ENCODE results near the gene LGALS16.
"Not testable (repeated sequence)": the region's sequence is repeated elsewhere in the genome, so short reads cannot be mapped to it uniquely, and the experiment has no call there.

LGALS16 gene, protein sequence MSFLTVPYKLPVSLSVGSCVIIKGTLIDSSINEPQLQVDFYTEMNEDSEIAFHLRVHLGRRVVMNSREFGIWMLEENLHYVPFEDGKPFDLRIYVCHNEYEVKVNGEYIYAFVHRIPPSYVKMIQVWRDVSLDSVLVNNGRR

DNA sequence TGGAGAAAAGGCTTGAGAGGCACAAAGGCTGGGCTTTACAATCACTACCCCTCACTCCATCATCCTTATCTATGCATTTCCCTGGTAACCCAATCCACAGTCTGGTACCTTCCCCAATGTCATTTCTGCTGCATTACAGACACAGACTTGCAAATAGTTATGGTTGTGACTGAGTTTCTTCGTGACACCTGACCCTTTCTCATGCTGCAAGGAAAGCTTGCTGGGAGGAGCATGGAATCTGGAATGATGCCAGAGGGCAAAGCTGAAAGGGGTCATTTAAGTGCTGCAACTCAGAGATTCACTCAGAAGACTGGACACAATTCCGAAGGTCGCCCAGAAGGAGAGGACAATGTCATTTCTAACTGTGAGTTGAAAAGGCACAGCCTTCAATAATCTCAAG lies at the start of gene LGALS16:
TSS of gene LGALS16 (plus strand) at position 301 of the 400 bp plus-strand sequence. CDS start at position 350, 49 bp downstream.
- DNase-seq (ENCODE audit: low spot score) = no peak

GRCh38 chr19:39607021-39607420 lies 48.7 kb upstream of the LGALS16 start:
- no peak for DNase-seq (ENCODE audit: low spot score)

DNA sequence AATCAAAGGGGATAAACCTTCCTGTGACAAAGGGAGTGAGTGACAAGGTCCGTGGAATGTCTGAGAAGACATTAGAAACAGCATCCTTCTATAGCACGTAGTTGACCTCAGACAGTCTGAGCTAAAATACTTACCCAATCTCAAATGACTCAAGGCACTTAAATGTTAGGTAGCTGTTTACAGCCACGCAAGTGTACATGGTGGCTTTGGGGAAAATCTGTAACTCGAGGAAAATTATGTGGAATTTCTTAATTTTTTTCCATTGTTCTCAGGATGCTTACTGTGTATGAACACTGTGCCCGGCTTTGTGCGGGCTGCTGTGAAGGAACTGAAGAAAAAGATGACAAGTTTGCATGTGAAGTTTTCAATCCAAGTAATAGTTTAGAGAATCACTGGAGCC lies 48.2 kb upstream of the LGALS16 start:
- DNase-seq (ENCODE audit: low spot score) = no peak

DNA sequence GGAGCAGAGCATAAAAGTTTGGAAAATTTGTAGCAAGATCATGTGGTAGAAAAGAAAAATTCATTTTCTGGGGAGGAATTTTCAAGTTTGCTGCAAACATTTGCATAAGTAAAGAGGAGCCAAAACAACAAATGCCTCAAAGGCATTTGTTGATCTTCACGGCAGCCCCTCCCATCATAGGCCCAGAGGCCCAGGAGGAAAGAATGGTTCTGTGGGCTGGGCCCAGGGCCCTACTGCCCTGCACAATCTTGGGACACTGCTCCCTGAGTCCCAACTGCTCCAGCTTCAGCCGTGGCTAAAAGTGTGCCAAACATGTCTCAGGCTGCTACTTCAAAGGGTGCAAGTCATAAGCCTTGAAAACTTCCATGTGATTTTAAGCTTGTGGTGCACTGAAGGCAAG lies 42.1 kb upstream of the LGALS16 start:
- no peak for DNase-seq (ENCODE audit: low spot score)

GRCh38 chr19:39617745-39618144 lies 38.0 kb upstream of the LGALS16 start:
- no peak for DNase-seq (ENCODE audit: low spot score)

DNA sequence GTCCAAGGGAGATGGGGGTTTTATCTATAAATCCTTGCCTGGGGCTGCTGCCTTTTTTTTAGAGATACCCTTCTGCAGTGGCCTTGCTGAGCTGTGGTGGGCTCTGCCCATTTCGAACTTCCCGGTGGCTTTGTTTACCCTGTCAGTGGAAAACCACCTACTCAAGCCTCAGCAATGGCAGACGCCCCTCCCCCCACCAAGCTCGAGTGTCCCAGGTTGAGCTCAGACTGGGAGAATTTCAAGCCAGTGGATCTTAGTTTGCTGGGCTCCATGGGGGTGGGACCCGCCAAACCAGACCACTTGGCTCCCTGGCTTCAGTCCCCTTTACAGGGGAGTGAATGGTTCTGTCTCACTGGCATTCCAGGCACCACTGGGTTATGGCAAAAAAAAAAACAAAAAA lies 31.8 kb upstream of the LGALS16 start:
- no peak for DNase-seq (ENCODE audit: low spot score)

DNA sequence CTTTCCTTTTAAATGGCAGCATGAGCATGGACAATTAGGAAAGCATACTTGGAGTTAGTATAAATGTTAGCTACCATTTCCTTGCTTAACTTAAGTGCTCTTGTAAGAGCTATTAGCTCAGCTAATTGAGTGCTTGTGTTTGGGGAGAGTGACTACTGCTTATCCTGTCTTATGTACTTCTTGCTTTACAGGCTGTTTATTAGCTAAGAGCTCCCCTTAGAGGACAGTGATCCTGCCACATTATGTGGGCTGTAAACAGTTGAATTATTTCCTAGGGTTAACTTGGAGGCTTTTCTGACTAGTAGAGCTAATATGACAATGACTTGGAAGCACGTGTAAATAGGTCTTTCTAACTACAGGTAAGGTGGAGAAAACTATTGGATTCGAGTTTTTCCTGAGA lies 28.1 kb upstream of the LGALS16 start:
- not testable (repeated sequence) for DNase-seq (ENCODE audit: low spot score)

GRCh38 chr19:39631178-39631577 lies 24.5 kb upstream of the LGALS16 start:
- DNase-seq (ENCODE audit: low spot score) = no peak

GRCh38 chr19:39631626-39632025 lies 24.1 kb upstream of the LGALS16 start:
- DNase-seq (ENCODE audit: low spot score) = no peak

GRCh38 chr19:39637891-39638290 lies 17.8 kb upstream of the LGALS16 start:
- DNase-seq (ENCODE audit: low spot score) = no peak

DNA sequence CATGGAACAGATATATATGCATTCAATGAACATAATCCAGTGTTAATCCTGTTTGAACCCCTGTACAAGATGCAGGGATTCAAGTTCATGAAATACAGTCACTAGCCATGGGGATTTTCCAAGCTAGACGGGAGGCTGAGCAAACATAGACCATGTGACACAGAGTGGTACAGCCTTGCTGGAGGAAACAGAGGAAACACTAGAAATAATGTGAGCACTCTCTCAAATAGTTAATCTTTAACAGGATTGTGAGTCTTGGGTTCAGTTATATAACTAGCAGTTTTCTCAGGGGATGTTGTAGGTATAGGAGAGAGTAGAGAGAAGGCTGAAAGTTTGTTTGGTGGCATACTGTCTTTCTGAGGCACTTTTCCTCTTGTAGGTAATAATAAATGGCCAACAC lies 13.9 kb upstream of the LGALS16 start:
- no peak for DNase-seq (ENCODE audit: low spot score)

GRCh38 chr19:39643591-39643990 lies 12.1 kb upstream of the LGALS16 start:
- DNase-seq (ENCODE audit: low spot score) = no peak

DNA sequence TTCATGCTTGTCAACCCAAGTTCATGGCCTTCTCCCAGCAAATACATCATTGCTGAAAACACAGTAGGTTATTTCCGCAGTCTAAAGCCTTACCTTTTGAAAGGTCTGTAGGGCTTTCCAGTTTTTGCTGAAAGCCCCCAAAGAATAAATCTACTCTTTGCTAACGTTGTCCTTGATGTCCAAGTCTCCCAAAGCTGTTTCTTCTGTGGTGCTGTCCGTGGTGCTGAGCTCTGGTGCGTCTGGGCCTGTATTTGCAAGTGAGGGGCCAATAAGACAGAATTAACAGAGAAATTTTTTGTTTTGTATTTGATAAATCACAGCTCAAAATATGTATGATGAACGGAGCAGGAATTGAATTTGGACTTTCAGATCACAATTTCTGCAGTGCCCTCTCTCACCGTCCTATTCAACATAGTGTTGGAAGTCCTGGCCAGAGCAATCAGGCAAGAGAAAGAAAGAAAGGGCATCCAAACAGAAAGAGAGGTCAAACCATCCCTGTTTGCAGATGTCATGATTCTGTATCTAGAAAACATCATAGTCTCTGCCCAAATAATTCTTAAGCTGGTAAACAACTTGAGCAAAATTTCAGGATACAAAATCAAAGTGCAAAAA lies 9.8 kb upstream of the LGALS16 start:
- DNase-seq (ENCODE audit: low spot score) = peak; percentile 5

DNA sequence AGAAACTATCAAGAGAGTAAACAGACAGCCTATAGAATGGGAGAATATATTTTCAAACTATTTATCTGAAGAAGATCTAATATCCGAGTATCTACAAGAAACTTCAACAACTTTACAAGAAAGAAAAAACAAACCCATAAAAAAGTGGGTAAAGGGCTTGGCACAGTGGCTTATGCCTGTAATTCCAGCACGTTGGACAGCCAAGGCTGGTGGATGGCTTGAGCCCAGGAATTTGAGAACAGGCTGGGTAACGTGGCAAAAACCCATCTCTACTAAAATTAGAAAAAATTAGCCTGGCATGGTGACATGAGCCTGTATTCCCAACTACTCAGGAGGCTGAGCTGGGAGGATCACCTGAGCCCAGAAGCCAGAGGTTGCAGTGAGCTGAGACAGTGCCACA lies 7.8 kb upstream of the LGALS16 start:
- no peak for DNase-seq (ENCODE audit: low spot score)

DNA sequence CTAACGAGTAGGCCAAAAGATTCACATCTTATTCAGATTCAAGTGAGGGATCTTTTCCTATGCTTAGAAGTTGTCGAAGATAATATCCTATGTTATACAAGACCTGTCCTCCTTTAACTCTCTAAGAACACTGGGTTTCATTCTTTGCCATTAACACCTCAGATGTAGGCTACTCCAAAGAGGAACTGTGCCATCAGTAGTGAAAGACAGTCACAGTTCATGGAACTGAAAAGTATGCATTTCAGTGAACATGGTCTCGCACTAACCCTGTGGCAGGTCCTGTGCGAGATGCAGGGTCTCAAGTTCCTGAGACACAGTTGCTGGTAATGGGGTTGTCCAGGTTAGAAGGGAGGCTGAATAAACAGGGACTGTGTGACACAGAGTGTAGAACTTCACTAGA lies 4.1 kb downstream of the LGALS16 start:
- DNase-seq (ENCODE audit: low spot score) = no peak

GRCh38 chr19:39660661-39661060 lies 4.9 kb downstream of the LGALS16 start:
- DNase-seq (ENCODE audit: low spot score) = no peak

DNA sequence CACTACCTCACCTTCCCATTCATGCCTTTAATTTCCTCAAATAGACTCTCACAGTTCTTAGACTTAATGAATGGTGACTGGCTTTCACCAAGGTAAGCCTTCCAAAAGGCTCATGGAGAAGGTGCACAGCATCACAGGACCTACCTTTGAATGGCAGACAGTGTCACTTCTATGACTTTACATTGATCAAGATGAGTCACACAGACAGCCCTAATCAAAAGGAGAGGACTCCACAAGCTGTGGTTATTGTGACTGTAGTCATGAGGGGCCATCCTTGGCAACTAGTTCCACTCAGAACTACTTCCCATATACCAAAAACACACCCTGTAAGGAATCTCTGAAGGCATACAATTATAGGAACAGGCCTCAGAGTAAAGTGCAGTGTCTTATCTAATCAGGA lies 5.9 kb downstream of the LGALS16 start:
- DNase-seq (ENCODE audit: low spot score) = no peak

- not testable (repeated sequence) for DNase-seq (ENCODE audit: low spot score)
These were observed 14.1 kb downstream of the LGALS16 start for GRCh38 chr19:39669860-39670259.

GRCh38 chr19:39670998-39671397 lies 15.3 kb downstream of the LGALS16 start:
- no peak for DNase-seq (ENCODE audit: low spot score)

DNA sequence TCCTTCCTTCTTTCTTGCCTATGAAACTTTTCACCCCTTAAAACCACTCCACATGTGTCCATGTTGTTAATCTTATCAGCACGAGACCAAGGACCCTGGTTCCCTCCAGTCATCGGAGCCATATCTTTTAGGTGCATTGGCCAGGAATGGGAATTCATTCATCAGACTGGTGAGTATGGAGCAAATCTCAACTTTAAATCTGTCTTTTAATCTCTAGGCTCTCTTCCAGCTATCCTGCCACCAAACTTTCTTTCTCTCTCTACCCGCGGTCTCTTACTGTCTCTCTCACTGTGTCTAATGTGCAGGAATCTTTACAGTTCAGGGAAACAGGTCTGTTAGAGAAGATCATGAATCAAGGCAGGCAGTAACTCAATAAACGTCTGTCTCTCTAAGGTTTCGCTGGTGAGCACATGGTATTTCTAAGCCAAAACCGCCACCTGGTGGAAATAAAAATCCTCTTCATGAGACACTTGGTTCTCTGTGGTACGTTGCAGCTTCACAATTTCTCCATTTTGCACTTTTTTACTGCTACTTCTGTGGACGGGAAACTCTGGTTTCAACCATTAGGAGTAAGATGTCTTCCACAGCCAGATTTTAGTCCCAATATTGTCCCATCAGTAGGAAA lies 16.1 kb downstream of the LGALS16 start:
- DNase-seq (ENCODE audit: low spot score) = peak; percentile 35

DNA sequence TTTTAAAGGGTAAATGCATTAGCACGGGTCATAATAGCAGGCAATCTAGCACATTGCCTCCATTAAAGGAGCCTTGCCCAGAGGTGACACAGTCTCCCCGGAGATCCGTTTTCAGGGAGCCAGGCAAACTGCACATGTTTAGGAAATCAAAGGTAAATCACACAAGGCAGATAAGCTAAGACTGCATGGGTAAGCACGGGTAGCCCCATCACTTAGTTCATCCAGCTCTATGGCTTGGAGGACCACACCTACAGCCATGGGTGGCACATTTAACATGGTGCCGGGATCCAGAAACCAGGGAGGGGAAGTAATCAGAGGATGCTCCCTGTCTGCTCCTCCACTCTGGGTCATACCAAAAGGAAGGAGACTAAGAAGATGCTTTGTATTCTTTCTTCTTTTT lies 16.8 kb downstream of the LGALS16 start:
- DNase-seq (ENCODE audit: low spot score) = no peak

DNA sequence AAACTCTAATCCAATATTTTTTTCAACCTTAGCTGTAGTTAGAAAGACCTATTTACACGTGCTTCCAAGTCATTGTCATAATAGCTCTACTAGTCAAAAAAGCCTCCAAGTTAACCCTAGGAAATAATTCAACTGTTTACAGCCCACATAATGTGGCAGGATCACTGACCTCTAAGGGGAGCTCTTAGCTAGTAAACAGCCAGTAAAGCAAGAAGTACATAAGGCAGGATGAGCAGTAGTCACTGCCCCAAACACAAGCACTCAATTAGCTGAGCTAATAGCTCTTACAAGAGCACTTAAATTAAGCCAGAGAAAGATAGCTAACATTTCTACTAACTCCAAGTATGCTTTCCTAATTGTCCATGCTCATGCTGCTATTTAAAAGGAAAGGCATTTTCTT lies 18.1 kb downstream of the LGALS16 start:
- not testable (repeated sequence) for DNase-seq (ENCODE audit: low spot score)

- DNase-seq (ENCODE audit: low spot score) = no peak
These were observed 20.3 kb downstream of the LGALS16 start for GRCh38 chr19:39676004-39676403.

Measured in GM03348 (cell line).